SK-N-SH (cell line): ENCODE data around the gene TSC22D2. TPM values are rescaled to one million over a fixed set of nuclear protein-coding genes. Genes with fewer than 3 reads are reported as not detected.

Experiments
- CTCF ChIA-PET: fragments of 300-600, 350-600 bp; formaldehyde crosslinking; extraction: SDS; loops from one replicate; lab custom pipeline; 2021; lab: Yijun Ruan, JAX
- POLR2A ChIA-PET: fragments of 350-600 bp; sonication (Branson Sonifier 250); formaldehyde crosslinking; extraction: SDS; loops from one replicate; lab custom pipeline; 2020; ENCODE audit warnings: antibody characterized with exemption, inconsistent platforms; lab: Yijun Ruan, JAX
- DNase-seq: peaks from one replicate; pipeline ENCODE4 v3.0.0; 2012
- H2AFZ ChIP-seq: fragments of 200-600 bp; sonication (generic); 2 replicates; pipeline ENCODE4 v1.8.1; 2016; ENCODE audit warnings: antibody characterized with exemption, mild to moderate bottlenecking, low read depth
- H3F3A ChIP-seq: fragments of 200-600 bp; sonication (generic); replicated peaks from 2 replicates; pipeline ENCODE3; 2016; ENCODE audit warnings: antibody characterized with exemption, mild to moderate bottlenecking; ENCODE audit not compliant: insufficient read depth
- H3K27ac ChIP-seq, 2 experiments: fragments of 200-500 bp in 1 of 2; fragments of 200-600 bp in 1 of 2; sonication (Bioruptor generic) in 1 of 2; sonication (generic), shearing (Covaris generic) in 1 of 2; 2 replicates each; pipeline versions ENCODE4 v1.5.1 to v1.6.1; 2014 to 2016; ENCODE audit warnings: low read depth in 2 of 2, inconsistent platforms in 1 of 2, low read length in 1 of 2, mild to moderate bottlenecking in 1 of 2, mixed read lengths in 1 of 2
- H3K27me3 ChIP-seq: fragments of 200-600 bp; sonication (generic), shearing (Covaris generic); 2 replicates; pipeline ENCODE4 v1.6.1; 2016; ENCODE audit warnings: mixed run types; ENCODE audit not compliant: insufficient read depth
- H3K36me3 ChIP-seq, 2 experiments: fragments of 200-500 bp in 1 of 2; fragments of 200-600 bp in 1 of 2; sonication (Bioruptor generic) in 1 of 2; sonication (generic) in 1 of 2; replicated peaks in 1 of 2; 2 replicates each; pipeline versions ENCODE3 to v1.5.1; 2014 to 2016; ENCODE audit warnings: low read length in 1 of 2, mild to moderate bottlenecking in 1 of 2; ENCODE audit not compliant: insufficient read depth in 2 of 2, control insufficient read depth in 1 of 2
- H3K4me1 ChIP-seq, 2 experiments: fragments of 200-500 bp in 1 of 2; fragments of 200-600 bp in 1 of 2; sonication (Bioruptor generic) in 1 of 2; sonication (generic), shearing (Covaris generic) in 1 of 2; 2 replicates each; pipeline versions ENCODE4 v1.5.1 to v1.6.1; 2014 to 2016; ENCODE audit warnings: low read depth in 1 of 2, low read length in 1 of 2, mixed run types in 1 of 2; ENCODE audit not compliant: insufficient read depth in 2 of 2, control insufficient read depth in 1 of 2
- H3K4me2 ChIP-seq: fragments of 200-600 bp; sonication (generic), shearing (Covaris generic); 2 replicates; pipeline ENCODE4 v1.6.1; 2017; ENCODE audit warnings: mixed run types
- H3K4me3 ChIP-seq, 2 experiments: fragments of 200-500 bp in 1 of 2; fragments of 200-600 bp in 1 of 2; sonication (Bioruptor generic) in 1 of 2; sonication (generic), shearing (Covaris generic) in 1 of 2; 2 replicates each; pipeline versions ENCODE4 v1.5.1 to v1.8.1; 2014 to 2016; ENCODE audit warnings: low read depth in 2 of 2, inconsistent platforms in 1 of 2, low read length in 1 of 2, mild to moderate bottlenecking in 1 of 2, mixed read lengths in 1 of 2, moderate library complexity in 1 of 2
- H3K79me2 ChIP-seq: fragments of 200-600 bp; sonication (generic); 2 replicates; pipeline ENCODE4 v1.8.1; 2017; ENCODE audit warnings: mild to moderate bottlenecking; ENCODE audit not compliant: insufficient read depth
- H3K9ac ChIP-seq: fragments of 200-600 bp; sonication (generic); 2 replicates; pipeline ENCODE4 v1.6.1; 2017; ENCODE audit warnings: mixed run types
- H3K9me2 ChIP-seq: fragments of 200-600 bp; sonication (generic); 2 replicates; pipeline ENCODE4 v1.6.1; 2017; ENCODE audit warnings: mixed run types
- H3K9me3 ChIP-seq: fragments of 200-600 bp; sonication (generic); 2 replicates; pipeline ENCODE4 v1.6.1; 2017; ENCODE audit warnings: mixed run types, mild to moderate bottlenecking, moderate library complexity
- H4K20me1 ChIP-seq: fragments of 200-600 bp; sonication (generic); 2 replicates; pipeline ENCODE4 v1.6.1; 2017; ENCODE audit warnings: mild to moderate bottlenecking, mixed run types; ENCODE audit not compliant: insufficient read depth
- CHD2 ChIP-seq: fragments of 150-350 bp; IDR thresholded peaks from 2 replicates; pipeline ENCODE4 v1.6.1; 2018; ENCODE audit warnings: low read length; ENCODE audit not compliant: partially characterized antibody
- ELF1 ChIP-seq: IDR thresholded peaks from 2 replicates; pipeline ENCODE4 v1.4.0; 2012
- EP300 ChIP-seq, 2 experiments: IDR thresholded peaks; 2 replicates each; pipeline versions ENCODE4 v1.4.0 to v1.6.1; 2012; ENCODE audit warnings: borderline replicate concordance in 1 of 2, low read depth in 1 of 2, low read length in 1 of 2
- EZH2phosphoT487 ChIP-seq: fragments of 200-600 bp; sonication (generic); IDR thresholded peaks from 2 replicates; pipeline ENCODE4 v1.6.1; 2017; ENCODE audit warnings: low read depth, mixed run types, mild to moderate bottlenecking, antibody characterized with exemption, moderate library complexity, borderline replicate concordance
- FOXJ3 ChIP-seq: sonication (generic); formaldehyde crosslinking; IDR thresholded peaks from 2 replicates; pipeline ENCODE4 v1.5.1; 2020; ENCODE audit warnings: mild to moderate bottlenecking, missing genetic modification reagents
- GABPA ChIP-seq: IDR thresholded peaks from 2 replicates; pipeline ENCODE4 v1.4.0; 2012; ENCODE audit warnings: low read depth, mild to moderate bottlenecking
- GATA2 ChIP-seq: sonication (generic); formaldehyde crosslinking; IDR thresholded peaks from 2 replicates; pipeline ENCODE4 v1.5.0; 2020; ENCODE audit warnings: mild to moderate bottlenecking, missing genetic modification reagents
- JUND ChIP-seq: IDR thresholded peaks from 2 replicates; pipeline ENCODE4 v1.4.0; 2012
- MEF2A ChIP-seq: IDR thresholded peaks from 2 replicates; pipeline ENCODE4 v1.4.0; 2012; ENCODE audit warnings: low read depth, borderline replicate concordance
- MXI1 ChIP-seq: IDR thresholded peaks from 2 replicates; pipeline ENCODE4 v1.6.1; 2012; ENCODE audit warnings: mild to moderate bottlenecking, low read depth, low read length, improper control_type of control experiment
- NFIC ChIP-seq: IDR thresholded peaks from 2 replicates; pipeline ENCODE4 v1.4.0; 2012; ENCODE audit warnings: borderline replicate concordance
- NRF1 ChIP-seq: IDR thresholded peaks from 2 replicates; pipeline ENCODE4 v1.6.1; 2012; ENCODE audit warnings: low read depth, mild to moderate bottlenecking, low read length
- POLR2AphosphoS5 ChIP-seq: IDR thresholded peaks from 2 replicates; pipeline ENCODE4 v1.6.1; 2012; ENCODE audit warnings: low read depth, low read length
- RAD21 ChIP-seq: IDR thresholded peaks from 2 replicates; pipeline ENCODE4 v1.6.1; 2012; ENCODE audit warnings: mild to moderate bottlenecking, low read length
- RCOR1 ChIP-seq: fragments of 150-350 bp; IDR thresholded peaks from 2 replicates; pipeline ENCODE4 v1.6.1; 2017; ENCODE audit warnings: antibody characterized with exemption, low read length
- REST ChIP-seq: IDR thresholded peaks from 2 replicates; pipeline ENCODE4 v1.6.1; 2012; ENCODE audit warnings: mild to moderate bottlenecking, low read depth, low read length, moderate library complexity
- RFX5 ChIP-seq: IDR thresholded peaks from 2 replicates; pipeline ENCODE4 v1.6.1; 2012; ENCODE audit warnings: mild to moderate bottlenecking, improper control_type of control experiment, low read length
- RXRA ChIP-seq: IDR thresholded peaks from 2 replicates; pipeline ENCODE4 v1.4.0; 2012; ENCODE audit warnings: low read depth, mild to moderate bottlenecking, borderline replicate concordance
- SIN3A ChIP-seq: IDR thresholded peaks from 2 replicates; pipeline ENCODE4 v1.6.1; 2012; ENCODE audit warnings: low read depth, mild to moderate bottlenecking, low read length, moderate library complexity, borderline replicate concordance
- SMC3 ChIP-seq: IDR thresholded peaks from 2 replicates; pipeline ENCODE4 v1.6.1; 2012; ENCODE audit warnings: low read depth, low read length, improper control_type of control experiment
- USF2 ChIP-seq: fragments of 150-350 bp; IDR thresholded peaks from 2 replicates; pipeline ENCODE4 v1.6.1; 2017; ENCODE audit warnings: antibody characterized with exemption, low read length, low read depth, borderline replicate concordance
- YY1 ChIP-seq: IDR thresholded peaks from 2 replicates; pipeline ENCODE4 v1.4.0; 2012; ENCODE audit warnings: low read depth, mild to moderate bottlenecking
- ZBTB33 ChIP-seq: IDR thresholded peaks from 2 replicates; pipeline ENCODE4 v1.4.0; 2012; ENCODE audit warnings: low read depth, borderline replicate concordance
- WGBS: methylation state at CpG from one replicate; pipeline ENCODE4 v1.1.6; 2017; ENCODE audit warnings: low lambda C conversion rate; 5-methylcytosine and 5-hydroxymethylcytosine counted together
- polyA plus RNA-seq, 3 experiments: library from polyadenylated mRNA; depleted of rRNA; stranded (reverse); fragments of >200 nt; gene quantifications; 2 replicates each; pipeline ENCODE4 v1.2.3, GENCODE V29; 2012
- TF ChIP-seq, protein P1 (sequence below): IDR thresholded peaks from 2 replicates; pipeline ENCODE4 v1.4.0; 2012; ENCODE audit warnings: low read depth
- TF ChIP-seq, protein P2 (sequence below): fragments of 150-350 bp; IDR thresholded peaks from 2 replicates; pipeline ENCODE4 v1.6.1; 2016; ENCODE audit warnings: mild to moderate bottlenecking, low read depth, low read length

Gene TSC22D2
- polyA plus RNA-seq, 1 of the 3 experiments (the other 2 are of a cell fraction), result 4.8 TPM

GRCh38 chr3:150409512-150410310 is 1.6 kb downstream of the TSC22D2 start:
- peaks cover 58% of the 10 kb centered on the region for H4K20me1 ChIP-seq
- H3K9ac ChIP-seq, result peak overlapping the region; percentile 95
- H3K36me3 ChIP-seq, result peaks cover 19 to 26% of the 10 kb centered on the region in 2 experiments
- ChIA-PET CTCF (interaction anchor here (0.7 to 3.4 kb wide), 18 partner anchors 11 to 490 kb away, joined by 3 to 16 read pairs (median 3); no protein-coding TSS in a partner anchor), POLR2A (interaction anchor here (0.9 to 2.0 kb wide), 2 partner anchors 16 to 17 kb away, joined by 3 to 4 read pairs; no protein-coding TSS in a partner anchor)
- peaks cover 20% of the 10 kb centered on the region for H3F3A ChIP-seq
- H3K27me3 ChIP-seq, result no peaks in the 10 kb centered on the region
- H3K4me1 ChIP-seq, result peaks cover 0 to 3% of the 10 kb centered on the region in 2 experiments; a peak in 2 of 4 replicates
- H2AFZ ChIP-seq, result no peak overlapping the region
- peaks cover 75% of the 10 kb centered on the region for H3K79me2 ChIP-seq
- peak overlapping the region; percentile 96 to 97 for H3K27ac ChIP-seq
- H3K9me3 ChIP-seq, result no peaks in the 10 kb centered on the region
- peak overlapping the region; percentile 87 to 91 for H3K4me3 ChIP-seq
- peak overlapping the region; percentile 90 for H3K4me2 ChIP-seq
- DNase-seq, result peak; percentile 82
- H3K9me2 ChIP-seq, result no peaks in the 10 kb centered on the region
- 2% methylated on average over 11 of the region's 72 CpGs for WGBS
- TF ChIP-seq MXI1 (no peak; the same call in 1 of the 2 replicates), RAD21 (peak; percentile 52), RCOR1 (no peak), GABPA (no peak), USF2 (no peak), CHD2 (no peak), EZH2phosphoT487 (no peak), POLR2AphosphoS5 (no peak), NFIC (no peak), GATA2 (CRISPR knock-in tag) (no peak), RFX5 (no peak), SMC3 (peak; percentile 5; the same call in 1 of the 2 replicates), ELF1 (no peak), MEF2A (no peak), ZBTB33 (no peak), REST (no peak), NRF1 (no peak), YY1 (0 out of 2 replicates have a peak, but pooled peaks have one; percentile 25), SIN3A (0 out of 2 replicates have a peak, but pooled peaks have one; percentile 11), JUND (no peak), RXRA (no peak), EP300 (IDR thresholded peaks at IDR 0.05; ENCODE audit: borderline replicate concordance in 1 of 2, low read depth in 1 of 2, low read length in 1 of 2) (no peak), FOXJ3 (CRISPR knock-in tag) (no peak)
- TF ChIP-seq, protein P1, sequence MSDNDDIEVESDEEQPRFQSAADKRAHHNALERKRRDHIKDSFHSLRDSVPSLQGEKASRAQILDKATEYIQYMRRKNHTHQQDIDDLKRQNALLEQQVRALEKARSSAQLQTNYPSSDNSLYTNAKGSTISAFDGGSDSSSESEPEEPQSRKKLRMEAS, result 0 out of 2 replicates have a peak, but pooled peaks have one; percentile 33
- TF ChIP-seq, protein P2, sequence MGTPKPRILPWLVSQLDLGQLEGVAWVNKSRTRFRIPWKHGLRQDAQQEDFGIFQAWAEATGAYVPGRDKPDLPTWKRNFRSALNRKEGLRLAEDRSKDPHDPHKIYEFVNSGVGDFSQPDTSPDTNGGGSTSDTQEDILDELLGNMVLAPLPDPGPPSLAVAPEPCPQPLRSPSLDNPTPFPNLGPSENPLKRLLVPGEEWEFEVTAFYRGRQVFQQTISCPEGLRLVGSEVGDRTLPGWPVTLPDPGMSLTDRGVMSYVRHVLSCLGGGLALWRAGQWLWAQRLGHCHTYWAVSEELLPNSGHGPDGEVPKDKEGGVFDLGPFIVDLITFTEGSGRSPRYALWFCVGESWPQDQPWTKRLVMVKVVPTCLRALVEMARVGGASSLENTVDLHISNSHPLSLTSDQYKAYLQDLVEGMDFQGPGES, result no peak
